Mesothelial cell of epicardium (in vitro differentiated cells): Measurements from ENCODE around the gene DLGAP1. TPM values are rescaled to one million over a fixed set of nuclear protein-coding genes. Genes with fewer than 3 reads are reported as not detected.

Experiments
- DNase-seq, 2 experiments: peaks; one replicate each; pipeline ENCODE4 v3.0.0; 2021; ENCODE audit warnings: low spot score in 2 of 2; ENCODE audit not compliant: unreplicated experiment in 2 of 2
- H3K27ac Mint-ChIP-seq: 2 replicates; pipeline ENCODE4 v1.8.0; 2021; ENCODE audit warnings: mixed read lengths
- H3K27me3 Mint-ChIP-seq: 2 replicates; pipeline ENCODE4 v1.8.0; 2021; ENCODE audit warnings: low read depth, mixed read lengths
- H3K36me3 Mint-ChIP-seq: 2 replicates; pipeline ENCODE4 v1.8.0; 2021; ENCODE audit warnings: mixed read lengths
- H3K4me1 Mint-ChIP-seq: 2 replicates; pipeline ENCODE4 v1.8.0; 2021; ENCODE audit warnings: mixed read lengths
- H3K4me3 Mint-ChIP-seq: 2 replicates; pipeline ENCODE4 v1.8.0; 2021; ENCODE audit warnings: mild to moderate bottlenecking, moderate library complexity, mixed read lengths
- H3K9me3 Mint-ChIP-seq: 2 replicates; pipeline ENCODE4 v1.8.0; 2021; ENCODE audit warnings: mixed read lengths
- total RNA-seq: library from RNA; stranded (reverse); gene quantifications from 3 replicates; pipeline ENCODE4 v1.2.1, GENCODE V29; 2021
- TF ChIP-seq, protein P1 (sequence below): fragments of 200-600 bp; sonication (generic); IDR thresholded peaks from one replicate; pipeline ENCODE4 v1.5.0; 2021; ENCODE audit warnings: antibody characterized with exemption; ENCODE audit not compliant: unreplicated experiment

Gene DLGAP1
- total RNA-seq, 1 donor from 2014 or later: 4.6 TPM

DNA sequence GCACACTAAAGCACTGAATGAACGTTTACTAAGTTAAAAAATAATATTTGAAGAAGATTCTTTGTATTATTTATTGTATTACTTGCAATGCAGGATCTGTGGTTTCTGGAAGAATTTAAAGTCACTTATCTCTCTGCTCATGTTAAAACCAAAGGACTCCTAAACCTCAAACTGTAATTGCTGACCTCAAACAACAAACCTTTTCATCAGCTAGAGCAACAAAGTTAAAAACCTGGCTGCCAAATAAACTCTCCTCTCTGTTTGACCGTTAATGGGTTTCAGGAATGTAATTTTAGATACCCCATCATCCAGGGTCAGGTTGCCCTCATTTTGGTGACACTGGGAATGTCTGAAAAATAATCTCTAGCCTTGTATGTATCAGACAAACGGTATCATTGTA lies 766.0 kb downstream of the DLGAP1 start:
- H3K27ac Mint-ChIP-seq: peak overlapping the region; percentile 88
- H3K4me1 Mint-ChIP-seq: peaks cover 39% of the 10 kb centered on the region
- DNase-seq: no peak
- TF ChIP-seq, protein P1, sequence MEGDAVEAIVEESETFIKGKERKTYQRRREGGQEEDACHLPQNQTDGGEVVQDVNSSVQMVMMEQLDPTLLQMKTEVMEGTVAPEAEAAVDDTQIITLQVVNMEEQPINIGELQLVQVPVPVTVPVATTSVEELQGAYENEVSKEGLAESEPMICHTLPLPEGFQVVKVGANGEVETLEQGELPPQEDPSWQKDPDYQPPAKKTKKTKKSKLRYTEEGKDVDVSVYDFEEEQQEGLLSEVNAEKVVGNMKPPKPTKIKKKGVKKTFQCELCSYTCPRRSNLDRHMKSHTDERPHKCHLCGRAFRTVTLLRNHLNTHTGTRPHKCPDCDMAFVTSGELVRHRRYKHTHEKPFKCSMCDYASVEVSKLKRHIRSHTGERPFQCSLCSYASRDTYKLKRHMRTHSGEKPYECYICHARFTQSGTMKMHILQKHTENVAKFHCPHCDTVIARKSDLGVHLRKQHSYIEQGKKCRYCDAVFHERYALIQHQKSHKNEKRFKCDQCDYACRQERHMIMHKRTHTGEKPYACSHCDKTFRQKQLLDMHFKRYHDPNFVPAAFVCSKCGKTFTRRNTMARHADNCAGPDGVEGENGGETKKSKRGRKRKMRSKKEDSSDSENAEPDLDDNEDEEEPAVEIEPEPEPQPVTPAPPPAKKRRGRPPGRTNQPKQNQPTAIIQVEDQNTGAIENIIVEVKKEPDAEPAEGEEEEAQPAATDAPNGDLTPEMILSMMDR: no peak
- H3K4me3 Mint-ChIP-seq: no peak overlapping the region
- no peaks in the 10 kb centered on the region for H3K27me3 Mint-ChIP-seq
- H3K36me3 Mint-ChIP-seq: peaks cover 6% of the 10 kb centered on the region
- peaks cover 10% of the 10 kb centered on the region for H3K9me3 Mint-ChIP-seq

DNA sequence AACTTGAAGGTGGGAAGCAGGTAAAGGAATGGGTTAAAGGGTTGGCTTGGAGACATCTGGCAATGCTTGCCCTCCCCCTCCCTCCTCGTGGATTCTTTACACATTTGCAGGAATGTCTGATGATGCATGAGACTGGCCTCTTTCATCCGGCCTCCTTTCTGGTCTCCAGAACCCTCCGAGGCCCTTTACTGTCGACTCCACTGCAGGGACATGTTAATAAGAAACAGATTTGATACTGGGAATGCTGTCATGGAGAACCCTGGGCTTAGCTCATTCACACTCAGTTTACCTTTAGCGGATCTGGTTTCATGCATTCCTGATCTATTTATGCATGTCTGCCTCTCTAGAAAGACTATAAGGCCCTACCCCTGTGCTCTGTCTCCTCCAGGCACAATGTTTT lies 766.4 kb downstream of the DLGAP1 start:
- Mint-ChIP-seq H3K4me1 (peaks cover 41% of the 10 kb centered on the region), H3K4me3 (no peak overlapping the region), H3K36me3 (peaks cover 6% of the 10 kb centered on the region), H3K27me3 (no peaks in the 10 kb centered on the region), H3K27ac (peak overlapping the region; percentile 88), H3K9me3 (peaks cover 10% of the 10 kb centered on the region)
- TF ChIP-seq, protein P1: no peak
- peak in 1 of 2 experiments; percentile 42 for DNase-seq

DNA sequence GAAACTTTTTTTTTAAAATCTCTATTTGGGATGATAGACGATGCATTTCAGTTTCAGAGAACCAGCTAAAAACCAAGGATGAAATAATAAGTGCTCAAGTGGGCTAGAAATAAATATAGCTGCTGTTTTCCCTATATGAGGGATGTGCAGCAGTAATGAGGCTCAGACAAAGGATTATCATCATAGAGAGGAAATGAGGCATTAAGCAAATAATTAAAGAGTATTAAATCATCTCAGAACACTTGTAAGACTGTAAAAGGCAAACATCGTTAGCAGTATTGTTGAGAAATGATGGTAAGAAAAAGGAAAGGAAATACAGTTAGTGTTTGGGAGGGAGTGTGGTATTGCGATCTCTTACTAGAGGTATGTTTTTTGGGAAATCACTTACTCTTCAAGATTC lies 771.6 kb downstream of the DLGAP1 start:
- H3K36me3 Mint-ChIP-seq: peaks cover 17% of the 10 kb centered on the region
- no peak overlapping the region for H3K4me3 Mint-ChIP-seq
- TF ChIP-seq, protein P1: no peak

DNA sequence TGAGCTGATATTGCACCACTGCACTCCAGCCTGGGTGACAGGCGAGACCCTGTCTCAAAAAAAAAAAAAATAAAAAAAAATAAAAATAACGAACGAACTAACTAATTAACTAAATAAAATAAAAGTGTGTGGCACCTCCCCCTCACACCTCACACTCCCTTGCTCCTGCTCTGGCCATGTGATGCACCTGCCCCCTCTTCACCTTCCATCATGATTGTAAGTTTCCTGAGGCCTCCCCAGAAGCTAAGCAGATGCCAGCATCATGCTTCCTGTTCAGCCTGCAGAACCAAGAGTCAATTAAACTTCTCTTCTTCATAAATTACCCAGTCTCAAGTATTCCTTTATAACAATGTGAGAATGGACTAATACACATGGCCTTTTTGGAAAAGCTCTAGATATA lies 773.0 kb downstream of the DLGAP1 start:
- H3K27me3 Mint-ChIP-seq: no peaks in the 10 kb centered on the region
- DNase-seq: no peak

More for the DNA sequence above, 771.6 kb downstream of the DLGAP1 start:
- H3K4me1 Mint-ChIP-seq: peaks cover 19% of the 10 kb centered on the region
- no peaks in the 10 kb centered on the region for H3K27me3 Mint-ChIP-seq
- peaks cover 25% of the 10 kb centered on the region for H3K9me3 Mint-ChIP-seq
- DNase-seq: no peak
- H3K27ac Mint-ChIP-seq: no peak overlapping the region

DNA sequence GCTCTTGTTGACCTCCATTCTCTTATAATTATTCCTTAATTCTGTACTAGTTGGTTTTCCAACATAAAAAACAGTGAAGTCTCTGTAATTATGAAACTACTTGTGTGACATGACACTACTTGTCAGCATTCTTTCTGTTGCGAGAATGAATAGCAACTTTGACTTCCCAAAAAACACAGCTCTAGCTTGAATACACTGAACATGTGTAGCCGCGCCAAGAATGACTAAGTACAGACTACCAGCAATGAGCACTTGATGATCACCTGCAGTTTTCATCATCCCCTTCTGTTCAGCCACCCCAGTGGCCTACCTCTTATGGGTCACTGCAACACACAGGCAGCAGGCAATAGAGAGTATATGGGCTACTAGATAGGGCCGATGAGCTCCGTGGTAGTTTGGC lies 775.9 kb downstream of the DLGAP1 start:
- peaks cover 10% of the 10 kb centered on the region for H3K36me3 Mint-ChIP-seq
- H3K4me3 Mint-ChIP-seq: no peak overlapping the region
- no peak for DNase-seq
- TF ChIP-seq, protein P1: no peak
- H3K27me3 Mint-ChIP-seq: no peaks in the 10 kb centered on the region
- peaks cover 10% of the 10 kb centered on the region for H3K4me1 Mint-ChIP-seq
- peaks cover 25% of the 10 kb centered on the region for H3K9me3 Mint-ChIP-seq
- H3K27ac Mint-ChIP-seq: no peak overlapping the region

More for the DNA sequence above, 773.0 kb downstream of the DLGAP1 start:
- Mint-ChIP-seq H3K4me1 (peaks cover 13% of the 10 kb centered on the region), H3K4me3 (no peak overlapping the region), H3K27ac (no peak overlapping the region), H3K36me3 (peaks cover 15% of the 10 kb centered on the region), H3K9me3 (peaks cover 25% of the 10 kb centered on the region)
- TF ChIP-seq, protein P1: no peak

DNA sequence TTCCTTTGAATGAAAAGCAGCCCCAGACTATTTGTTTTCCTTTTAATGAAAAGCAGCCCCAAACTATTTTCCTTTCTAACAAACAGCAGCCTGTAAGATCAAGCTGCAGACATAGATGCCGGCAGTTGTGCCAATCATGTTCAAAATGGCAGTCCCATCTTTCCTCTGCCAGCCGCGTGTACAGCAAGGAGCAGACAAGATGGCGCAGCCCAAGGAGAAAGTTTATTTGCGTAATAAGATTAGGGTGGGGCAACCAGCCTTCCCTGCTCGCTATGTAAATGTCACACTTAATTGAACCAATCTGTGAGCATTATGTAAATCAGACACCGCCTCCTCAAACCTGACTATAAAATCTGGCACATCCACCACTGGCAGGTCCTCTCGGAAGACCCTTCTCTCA lies 779.1 kb downstream of the DLGAP1 start:
- peaks cover 3% of the 10 kb centered on the region for H3K36me3 Mint-ChIP-seq
- no peak overlapping the region for H3K27ac Mint-ChIP-seq
- H3K27me3 Mint-ChIP-seq: no peaks in the 10 kb centered on the region
- H3K4me3 Mint-ChIP-seq: no peak overlapping the region
- peaks cover 13% of the 10 kb centered on the region for H3K9me3 Mint-ChIP-seq
- peaks cover 17% of the 10 kb centered on the region for H3K4me1 Mint-ChIP-seq
- TF ChIP-seq, protein P1: no peak
- DNase-seq: no peak
